ENCODE results near the gene ZBTB45. TPM values are rescaled to one million over a fixed set of nuclear protein-coding genes. Genes with fewer than 3 reads are reported as not detected.
"Not testable (repeated sequence)": the region's sequence is repeated elsewhere in the genome, so short reads cannot be mapped to it uniquely, and the experiment has no call there.

ZBTB45 gene
- total RNA-seq, 4 donors from 2014 or later: 7.4 to 21.6 (median 14.3) TPM

DNA sequence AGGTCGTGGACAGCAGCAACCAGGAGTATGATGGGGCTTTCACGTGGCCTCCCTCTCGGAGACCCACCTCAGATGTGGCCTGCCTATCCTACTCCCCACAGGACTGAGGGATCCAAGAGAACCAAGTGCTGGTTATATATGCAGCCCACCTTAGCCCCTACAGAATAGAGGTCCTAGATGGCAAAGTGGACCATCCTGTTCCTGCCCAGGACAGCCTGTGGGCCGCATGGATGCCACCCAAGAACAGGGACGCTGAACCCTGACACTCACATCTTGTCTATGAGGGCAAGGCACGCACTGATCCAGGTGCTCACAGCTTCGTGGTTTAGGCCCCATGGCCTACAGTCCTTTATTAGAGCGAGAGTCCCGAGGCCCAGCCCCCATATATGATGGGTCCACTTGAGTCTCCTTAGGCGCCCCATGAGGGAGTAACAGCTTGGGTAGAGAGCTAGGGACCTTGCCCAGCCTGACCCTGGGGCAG lies 6.4 kb downstream of the ZBTB45 start:
- no peak for TF ChIP-seq POLR2A (IDR thresholded peaks at IDR 0.05)
- TF ChIP-seq, protein P1, sequence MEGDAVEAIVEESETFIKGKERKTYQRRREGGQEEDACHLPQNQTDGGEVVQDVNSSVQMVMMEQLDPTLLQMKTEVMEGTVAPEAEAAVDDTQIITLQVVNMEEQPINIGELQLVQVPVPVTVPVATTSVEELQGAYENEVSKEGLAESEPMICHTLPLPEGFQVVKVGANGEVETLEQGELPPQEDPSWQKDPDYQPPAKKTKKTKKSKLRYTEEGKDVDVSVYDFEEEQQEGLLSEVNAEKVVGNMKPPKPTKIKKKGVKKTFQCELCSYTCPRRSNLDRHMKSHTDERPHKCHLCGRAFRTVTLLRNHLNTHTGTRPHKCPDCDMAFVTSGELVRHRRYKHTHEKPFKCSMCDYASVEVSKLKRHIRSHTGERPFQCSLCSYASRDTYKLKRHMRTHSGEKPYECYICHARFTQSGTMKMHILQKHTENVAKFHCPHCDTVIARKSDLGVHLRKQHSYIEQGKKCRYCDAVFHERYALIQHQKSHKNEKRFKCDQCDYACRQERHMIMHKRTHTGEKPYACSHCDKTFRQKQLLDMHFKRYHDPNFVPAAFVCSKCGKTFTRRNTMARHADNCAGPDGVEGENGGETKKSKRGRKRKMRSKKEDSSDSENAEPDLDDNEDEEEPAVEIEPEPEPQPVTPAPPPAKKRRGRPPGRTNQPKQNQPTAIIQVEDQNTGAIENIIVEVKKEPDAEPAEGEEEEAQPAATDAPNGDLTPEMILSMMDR (IDR thresholded peaks at IDR 0.05): no peak
- Histone ChIP-seq H3K27ac (peak overlapping the region in 3 of 4 donors; percentile 44 to 74 (median 59)), H3K4me3 (peak overlapping the region in 2 of 4 donors; percentile 45 to 50), H3K27me3 (no peaks in the 10 kb centered on the region), H3K9me3 (no peaks in the 10 kb centered on the region), H3K36me3 (peaks cover 0 to 21% (median 0%) of the 10 kb centered on the region in 3 donors), H3K4me1 (peaks cover 2 to 38% (median 5%) of the 10 kb centered on the region in 4 donors)
- no peak for DNase-seq

DNA sequence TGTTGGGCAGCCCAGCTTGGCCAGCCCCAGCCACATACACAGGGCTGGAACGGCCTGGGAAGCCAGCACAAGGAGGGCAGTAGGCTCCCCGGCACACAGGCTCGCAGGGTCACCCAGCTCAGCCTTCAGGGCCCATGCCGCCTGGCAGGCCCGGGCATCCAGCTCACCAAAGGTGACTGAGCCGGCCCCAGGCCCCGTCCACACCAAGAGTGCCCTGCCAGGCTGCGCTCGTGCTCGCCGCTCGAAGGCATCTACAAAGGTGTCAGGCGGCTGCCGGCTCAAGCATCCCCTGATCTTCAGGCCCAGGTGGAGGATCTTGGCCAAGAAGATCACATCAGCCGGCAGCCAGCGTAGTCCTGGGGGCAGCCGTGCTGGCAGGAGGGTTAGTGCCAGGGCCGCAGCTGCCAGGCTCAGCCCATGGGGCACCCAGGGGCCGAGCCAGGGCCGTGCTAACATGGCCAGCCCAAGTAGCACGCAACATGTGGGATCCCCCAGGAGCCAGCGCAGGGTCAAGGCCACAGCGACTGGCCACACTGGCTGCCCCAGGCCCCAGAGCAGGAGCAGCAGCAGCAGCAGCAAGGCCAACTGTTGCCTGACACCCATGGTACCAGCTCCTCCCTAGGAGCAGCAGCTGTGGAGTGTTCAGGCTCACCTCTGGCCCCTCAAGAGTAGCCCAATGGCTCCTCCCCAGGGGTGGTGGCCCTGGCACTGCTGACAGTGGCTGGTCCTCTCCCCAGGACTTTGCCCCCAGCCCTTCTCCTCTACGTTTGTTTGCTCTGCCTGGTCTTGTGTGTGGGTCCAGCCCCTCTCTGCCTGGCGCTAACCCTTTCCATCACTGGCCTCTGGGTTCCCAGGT lies 8.0 kb downstream of the ZBTB45 start, which contains the start of gene SLC27A5:
SLC27A5 (minus strand) TSS at position 640 of the 856 bp plus-strand sequence; CDS start at position 603, 37 bp downstream.
- DNase-seq: peak in 2 of 3 donors; percentile 65 to 70
- TF ChIP-seq, protein P1 (IDR thresholded peaks at IDR 0.05): no peak
- TF ChIP-seq POLR2A (IDR thresholded peaks at IDR 0.05): no peak
- peaks cover 0 to 10% (median 0%) of the 10 kb centered on the region in 3 donors for H3K36me3 ChIP-seq
- H3K27ac ChIP-seq: peak within 1 kb of the TSS in 1 of 4 donors; percentile 65
- H3K4me1 ChIP-seq: peaks cover 0 to 25% (median 0%) of the 10 kb centered on the region in 4 donors
- H3K4me3 ChIP-seq: no peak within 1 kb of the TSS
- no peaks in the 10 kb centered on the region for H3K27me3 ChIP-seq
- H3K9me3 ChIP-seq: no peaks in the 10 kb centered on the region

DNA sequence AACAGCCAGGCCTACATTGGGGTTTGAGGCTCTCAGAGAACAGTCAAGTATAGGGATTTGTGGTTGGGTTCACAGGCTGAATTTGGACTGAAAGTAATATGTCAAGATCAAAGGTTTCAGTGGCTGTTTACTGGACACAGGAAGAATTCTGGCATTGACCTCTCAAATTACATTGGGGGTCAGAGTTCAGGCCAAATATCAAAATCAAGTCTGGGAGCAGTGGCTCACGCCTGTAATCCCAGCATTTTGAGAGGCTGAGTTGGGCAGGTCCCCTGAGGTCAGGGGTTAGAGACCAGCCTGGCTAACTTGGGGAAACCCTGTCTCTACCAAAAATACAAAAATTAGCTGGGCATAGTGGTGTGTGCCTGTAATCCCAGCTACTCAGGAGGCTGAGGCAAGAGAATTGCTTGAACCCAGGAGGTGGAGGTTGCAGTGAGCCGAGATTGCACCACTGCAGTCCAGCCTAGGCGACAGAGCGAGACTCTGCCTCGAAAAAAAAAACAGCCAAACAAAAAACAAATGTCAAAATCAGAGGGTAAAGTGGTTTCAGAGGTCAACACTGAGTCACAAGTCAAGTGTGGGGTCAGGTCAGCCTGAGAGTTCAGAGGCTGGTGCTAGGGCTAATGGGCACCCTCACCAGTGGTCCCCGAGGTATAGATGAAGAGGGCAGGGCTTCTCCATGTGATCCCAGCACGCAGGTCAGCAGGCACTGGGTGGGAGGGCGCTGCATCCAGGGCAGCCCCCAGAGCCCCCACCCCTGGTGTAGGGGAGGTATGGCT lies 9.3 kb downstream of the ZBTB45 start:
- H3K27ac ChIP-seq: no peak overlapping the region
- H3K4me3 ChIP-seq: no peak overlapping the region
- no peak for DNase-seq
- peaks cover 0 to 25% (median 0%) of the 10 kb centered on the region in 4 donors for H3K4me1 ChIP-seq
- no peaks in the 10 kb centered on the region for H3K27me3 ChIP-seq
- H3K9me3 ChIP-seq: no peaks in the 10 kb centered on the region
- no peaks in the 10 kb centered on the region for H3K36me3 ChIP-seq
- TF ChIP-seq, protein P1 (IDR thresholded peaks at IDR 0.05): no peak
- TF ChIP-seq POLR2A (IDR thresholded peaks at IDR 0.05): no peak

DNA sequence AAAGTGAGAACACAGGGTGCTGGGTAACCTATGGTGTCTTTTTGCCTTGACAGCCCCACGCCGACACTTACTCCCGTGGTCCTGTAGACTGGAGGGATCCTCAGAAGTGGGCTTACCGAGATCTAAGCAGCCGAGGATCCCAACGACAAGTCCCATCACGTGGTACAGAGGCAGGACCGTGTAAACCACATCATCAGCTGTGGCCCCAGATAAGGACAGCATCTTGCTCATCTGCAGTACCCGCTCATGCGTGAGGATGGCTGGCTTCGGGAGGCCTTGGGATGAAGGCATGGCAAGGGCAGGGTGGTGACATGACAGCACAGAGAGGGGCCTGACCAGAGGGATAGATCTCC lies 9.9 kb downstream of the ZBTB45 start:
- Histone ChIP-seq H3K4me1 (peaks cover 0 to 21% (median 0%) of the 10 kb centered on the region in 4 donors), H3K4me3 (no peak overlapping the region), H3K27ac (no peak overlapping the region), H3K9me3 (no peaks in the 10 kb centered on the region), H3K27me3 (no peaks in the 10 kb centered on the region), H3K36me3 (no peaks in the 10 kb centered on the region)
- TF ChIP-seq, protein P1 (IDR thresholded peaks at IDR 0.05): no peak
- TF ChIP-seq POLR2A (IDR thresholded peaks at IDR 0.05): no peak
- DNase-seq: no peak

DNA sequence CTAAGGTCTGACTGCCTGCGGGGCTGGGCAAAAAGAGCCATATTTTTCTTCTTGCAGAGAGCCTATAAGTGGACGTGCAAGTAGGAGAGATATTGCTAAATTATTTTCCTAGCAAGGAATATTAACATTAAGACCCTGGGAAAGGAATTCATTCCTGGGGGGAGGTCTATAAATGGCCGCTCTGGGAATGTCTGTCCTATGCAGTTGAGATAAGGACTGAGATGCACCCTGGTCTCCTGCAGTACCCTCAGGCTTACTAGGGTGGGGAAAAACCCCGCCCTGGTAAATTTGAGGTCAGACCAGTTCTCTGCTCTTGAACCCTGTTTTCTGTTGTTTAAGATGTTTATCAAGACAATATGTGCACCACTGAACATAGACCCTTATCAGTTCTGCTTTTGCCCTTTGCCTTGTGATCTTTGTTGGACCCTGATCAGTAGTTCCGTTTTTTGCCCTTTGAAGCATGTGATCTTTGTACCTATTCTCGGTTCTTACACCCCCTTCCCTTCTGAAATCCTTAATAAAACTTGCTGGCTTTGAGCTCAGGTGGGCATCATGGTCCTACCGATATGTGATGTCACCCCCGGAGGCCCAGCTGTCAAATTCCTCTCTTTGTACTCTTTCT lies 11.9 kb downstream of the ZBTB45 start:
- not testable (repeated sequence) for H3K36me3 ChIP-seq, H3K9me3 ChIP-seq, H3K27ac ChIP-seq, H3K27me3 ChIP-seq, DNase-seq, H3K4me3 ChIP-seq, H3K4me1 ChIP-seq
